ENCODE data around the gene ZNF385B. TPM values are rescaled to one million over a fixed set of nuclear protein-coding genes. Genes with fewer than 3 reads are reported as not detected.

ZNF385B gene
- total and polyA plus RNA-seq, 9 of the 15 experiments (the other 6 are each of a cell fraction or from before 2014, with no cell fraction given), result 0.50 TPM; not detected in 8

DNA sequence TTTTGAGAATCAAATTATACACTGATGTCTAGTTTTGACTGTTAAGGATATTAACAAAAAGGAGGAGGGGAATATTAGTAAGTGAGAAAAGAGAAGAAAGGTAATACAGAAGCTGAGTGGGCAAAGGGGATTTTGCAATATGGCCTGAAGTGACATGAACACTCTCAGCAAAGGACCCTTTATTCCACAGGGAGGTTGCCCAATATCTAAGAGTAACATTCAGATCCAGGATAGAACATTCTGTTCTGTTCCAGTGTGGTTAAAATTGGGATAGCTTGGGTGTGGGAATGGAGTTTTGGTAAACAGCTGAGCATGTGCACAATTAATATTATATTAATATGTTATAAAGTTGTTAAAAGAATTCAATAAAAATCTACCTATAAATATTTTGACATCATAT is 120.1 kb downstream of the ZNF385B start (continued):
- TF ChIP-seq, protein P1, sequence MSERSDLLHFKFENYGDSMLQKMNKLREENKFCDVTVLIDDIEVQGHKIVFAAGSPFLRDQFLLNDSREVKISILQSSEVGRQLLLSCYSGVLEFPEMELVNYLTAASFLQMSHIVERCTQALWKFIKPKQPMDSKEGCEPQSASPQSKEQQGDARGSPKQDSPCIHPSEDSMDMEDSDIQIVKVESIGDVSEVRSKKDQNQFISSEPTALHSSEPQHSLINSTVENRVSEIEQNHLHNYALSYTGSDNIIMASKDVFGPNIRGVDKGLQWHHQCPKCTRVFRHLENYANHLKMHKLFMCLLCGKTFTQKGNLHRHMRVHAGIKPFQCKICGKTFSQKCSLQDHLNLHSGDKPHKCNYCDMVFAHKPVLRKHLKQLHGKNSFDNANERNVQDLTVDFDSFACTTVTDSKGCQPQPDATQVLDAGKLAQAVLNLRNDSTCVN (CRISPR knock-in tag; IDR thresholded peaks at IDR 0.05), result no peak

DNA sequence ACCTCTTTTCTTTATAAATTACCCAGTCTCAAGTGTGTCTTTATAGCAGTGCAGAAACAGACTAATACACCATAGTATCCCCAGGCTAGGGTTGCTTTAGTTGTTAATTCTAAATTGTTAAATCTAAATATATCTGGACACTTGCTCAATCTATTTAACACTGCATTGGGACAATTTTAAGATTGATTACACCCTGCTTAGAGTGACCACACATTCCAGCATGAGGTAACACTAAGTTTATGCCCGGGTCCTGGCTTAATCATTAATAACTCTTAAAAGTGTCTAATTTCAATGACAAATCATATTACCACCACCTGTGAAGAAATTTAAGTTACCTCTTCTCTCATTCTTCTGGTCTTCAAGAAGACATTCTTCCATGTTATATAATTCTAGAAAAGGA is 131.4 kb downstream of the ZNF385B start:
- Histone ChIP-seq H3K79me2 (ENCODE audit: control insufficient read depth, insufficient read depth, low read length) (no peaks in the 10 kb centered on the region), H3K4me3 (no peak overlapping the region), H3K27ac (ENCODE audit: extremely low read depth, low read depth, low read length) (no peak overlapping the region), H3K36me3 (ENCODE audit: control insufficient read depth, insufficient read depth, low read length) (no peaks in the 10 kb centered on the region), H3K4me1 (replicated peaks in 1 of 2; ENCODE audit: control insufficient read depth in 2 of 2, insufficient read depth in 2 of 2, low read length in 2 of 2) (no peaks in the 10 kb centered on the region), H3K9me3 (replicated peaks; ENCODE audit: control insufficient read depth, insufficient read depth, low read depth, low read length) (no peaks in the 10 kb centered on the region), H3K27me3 (ENCODE audit: control insufficient read depth in 2 of 2, insufficient read depth in 2 of 2, low read length in 2 of 2) (no peaks in the 10 kb centered on the region), H3K9ac (ENCODE audit: insufficient read depth in 1 of 2, low read depth in 2 of 2, low read length in 2 of 2) (no peak overlapping the region), H3K9me1 (ENCODE audit: control insufficient read depth, insufficient read depth, low read length) (no peaks in the 10 kb centered on the region), H4K20me1 (replicated peaks; ENCODE audit: control insufficient read depth, insufficient read depth, low read length) (no peaks in the 10 kb centered on the region), H3K4me2 (ENCODE audit: insufficient read depth, low read length) (no peak overlapping the region), H2AFZ (ENCODE audit: low read depth, low read length) (no peak overlapping the region)
- WGBS (ENCODE audit: insufficient coverage, low coverage, missing lambda C conversion rate), result 0% methylated on average over 1 of the region's 1 CpG
- ATAC-seq (no peak), DNase-seq (ENCODE audit: extremely low read depth in 1 of 4, low spot score in 3 of 4) (no peak), FAIRE-seq (no peak)
- ChIA-PET CTCF (ENCODE audit: low intra/inter-chr PET ratio) (no interaction called here), POLR2A (no interaction called here)
- in situ Hi-C loops (cut with MboI), result no loop called here
- BruUV-seq (replicated peaks), result no TSS peak
- intact Hi-C loops (cut with micrococcal nuclease), result no loop called here
- no peak for TF ChIP-seq POU5F1 (IDR thresholded peaks at IDR 0.05; ENCODE audit: borderline replicate concordance, low read depth, low read length, partially characterized antibody)
- TF ChIP-seq STAT5A (IDR thresholded peaks at IDR 0.05; ENCODE audit: borderline replicate concordance, low read length), result no peak
- TF ChIP-seq, protein P2, sequence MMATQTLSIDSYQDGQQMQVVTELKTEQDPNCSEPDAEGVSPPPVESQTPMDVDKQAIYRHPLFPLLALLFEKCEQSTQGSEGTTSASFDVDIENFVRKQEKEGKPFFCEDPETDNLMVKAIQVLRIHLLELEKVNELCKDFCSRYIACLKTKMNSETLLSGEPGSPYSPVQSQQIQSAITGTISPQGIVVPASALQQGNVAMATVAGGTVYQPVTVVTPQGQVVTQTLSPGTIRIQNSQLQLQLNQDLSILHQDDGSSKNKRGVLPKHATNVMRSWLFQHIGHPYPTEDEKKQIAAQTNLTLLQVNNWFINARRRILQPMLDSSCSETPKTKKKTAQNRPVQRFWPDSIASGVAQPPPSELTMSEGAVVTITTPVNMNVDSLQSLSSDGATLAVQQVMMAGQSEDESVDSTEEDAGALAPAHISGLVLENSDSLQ (IDR thresholded peaks at IDR 0.05), result no peak
- no peak for TF ChIP-seq ZNF347 (CRISPR knock-in tag; IDR thresholded peaks at IDR 0.05; ENCODE audit: low read depth)
- TF ChIP-seq, protein P3, sequence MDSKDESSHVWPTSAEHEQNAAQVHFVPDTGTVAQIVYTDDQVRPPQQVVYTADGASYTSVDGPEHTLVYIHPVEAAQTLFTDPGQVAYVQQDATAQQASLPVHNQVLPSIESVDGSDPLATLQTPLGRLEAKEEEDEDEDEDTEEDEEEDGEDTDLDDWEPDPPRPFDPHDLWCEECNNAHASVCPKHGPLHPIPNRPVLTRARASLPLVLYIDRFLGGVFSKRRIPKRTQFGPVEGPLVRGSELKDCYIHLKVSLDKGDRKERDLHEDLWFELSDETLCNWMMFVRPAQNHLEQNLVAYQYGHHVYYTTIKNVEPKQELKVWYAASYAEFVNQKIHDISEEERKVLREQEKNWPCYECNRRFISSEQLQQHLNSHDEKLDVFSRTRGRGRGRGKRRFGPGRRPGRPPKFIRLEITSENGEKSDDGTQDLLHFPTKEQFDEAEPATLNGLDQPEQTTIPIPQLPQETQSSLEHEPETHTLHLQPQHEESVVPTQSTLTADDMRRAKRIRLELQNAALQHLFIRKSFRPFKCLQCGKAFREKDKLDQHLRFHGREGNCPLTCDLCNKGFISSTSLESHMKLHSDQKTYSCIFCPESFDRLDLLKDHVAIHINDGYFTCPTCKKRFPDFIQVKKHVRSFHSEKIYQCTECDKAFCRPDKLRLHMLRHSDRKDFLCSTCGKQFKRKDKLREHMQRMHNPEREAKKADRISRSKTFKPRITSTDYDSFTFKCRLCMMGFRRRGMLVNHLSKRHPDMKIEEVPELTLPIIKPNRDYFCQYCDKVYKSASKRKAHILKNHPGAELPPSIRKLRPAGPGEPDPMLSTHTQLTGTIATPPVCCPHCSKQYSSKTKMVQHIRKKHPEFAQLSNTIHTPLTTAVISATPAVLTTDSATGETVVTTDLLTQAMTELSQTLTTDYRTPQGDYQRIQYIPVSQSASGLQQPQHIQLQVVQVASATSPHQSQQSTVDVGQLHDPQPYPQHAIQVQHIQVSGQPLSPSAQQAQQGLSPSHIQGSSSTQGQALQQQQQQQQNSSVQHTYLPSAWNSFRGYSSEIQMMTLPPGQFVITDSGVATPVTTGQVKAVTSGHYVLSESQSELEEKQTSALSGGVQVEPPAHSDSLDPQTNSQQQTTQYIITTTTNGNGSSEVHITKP (IDR thresholded peaks at IDR 0.05; ENCODE audit: partially characterized antibody), result no peak
- TF ChIP-seq MEF2D (tag; conservative IDR thresholded peaks at IDR 0.05; ENCODE audit: low read depth), result no peak
- no peak for TF ChIP-seq ZNF583 (CRISPR knock-in tag; IDR thresholded peaks at IDR 0.05)
- TF ChIP-seq GATA2 (CRISPR knock-in tag; IDR thresholded peaks at IDR 0.05), result no peak
- TF ChIP-seq, protein P4, sequence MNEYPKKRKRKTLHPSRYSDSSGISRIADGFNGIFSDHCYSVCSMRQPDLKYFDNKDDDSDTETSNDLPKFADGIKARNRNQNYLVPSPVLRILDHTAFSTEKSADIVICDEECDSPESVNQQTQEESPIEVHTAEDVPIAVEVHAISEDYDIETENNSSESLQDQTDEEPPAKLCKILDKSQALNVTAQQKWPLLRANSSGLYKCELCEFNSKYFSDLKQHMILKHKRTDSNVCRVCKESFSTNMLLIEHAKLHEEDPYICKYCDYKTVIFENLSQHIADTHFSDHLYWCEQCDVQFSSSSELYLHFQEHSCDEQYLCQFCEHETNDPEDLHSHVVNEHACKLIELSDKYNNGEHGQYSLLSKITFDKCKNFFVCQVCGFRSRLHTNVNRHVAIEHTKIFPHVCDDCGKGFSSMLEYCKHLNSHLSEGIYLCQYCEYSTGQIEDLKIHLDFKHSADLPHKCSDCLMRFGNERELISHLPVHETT (CRISPR knock-in tag; conservative IDR thresholded peaks at IDR 0.05 in 1 of 2, IDR thresholded peaks at IDR 0.05 in 1 of 2), result no peak
- TF ChIP-seq ZNF507 (tag; conservative IDR thresholded peaks at IDR 0.05), result no peak
- no peak for TF ChIP-seq ZNF143 (CRISPR knock-in tag; IDR thresholded peaks at IDR 0.05)
- no peak for TF ChIP-seq CEBPB (tag; IDR thresholded peaks at IDR 0.05)
